ENCODE results near the gene EIF2D.
"Not testable (repeated sequence)": the region's sequence is repeated elsewhere in the genome, so short reads cannot be mapped to it uniquely, and the experiment has no call there.

EIF2D gene

GRCh38 chr1:206635978-206636345 lies 23.7 kb upstream of the EIF2D start:
- DNase-seq (ENCODE audit: low read depth) = no peak
- H3K4me3 ChIP-seq (ENCODE audit: low read length) = peak overlapping the region; percentile 79
- TF ChIP-seq, protein P1, sequence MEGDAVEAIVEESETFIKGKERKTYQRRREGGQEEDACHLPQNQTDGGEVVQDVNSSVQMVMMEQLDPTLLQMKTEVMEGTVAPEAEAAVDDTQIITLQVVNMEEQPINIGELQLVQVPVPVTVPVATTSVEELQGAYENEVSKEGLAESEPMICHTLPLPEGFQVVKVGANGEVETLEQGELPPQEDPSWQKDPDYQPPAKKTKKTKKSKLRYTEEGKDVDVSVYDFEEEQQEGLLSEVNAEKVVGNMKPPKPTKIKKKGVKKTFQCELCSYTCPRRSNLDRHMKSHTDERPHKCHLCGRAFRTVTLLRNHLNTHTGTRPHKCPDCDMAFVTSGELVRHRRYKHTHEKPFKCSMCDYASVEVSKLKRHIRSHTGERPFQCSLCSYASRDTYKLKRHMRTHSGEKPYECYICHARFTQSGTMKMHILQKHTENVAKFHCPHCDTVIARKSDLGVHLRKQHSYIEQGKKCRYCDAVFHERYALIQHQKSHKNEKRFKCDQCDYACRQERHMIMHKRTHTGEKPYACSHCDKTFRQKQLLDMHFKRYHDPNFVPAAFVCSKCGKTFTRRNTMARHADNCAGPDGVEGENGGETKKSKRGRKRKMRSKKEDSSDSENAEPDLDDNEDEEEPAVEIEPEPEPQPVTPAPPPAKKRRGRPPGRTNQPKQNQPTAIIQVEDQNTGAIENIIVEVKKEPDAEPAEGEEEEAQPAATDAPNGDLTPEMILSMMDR (conservative IDR thresholded peaks at IDR 0.05; ENCODE audit: low read length) = no peak

DNA sequence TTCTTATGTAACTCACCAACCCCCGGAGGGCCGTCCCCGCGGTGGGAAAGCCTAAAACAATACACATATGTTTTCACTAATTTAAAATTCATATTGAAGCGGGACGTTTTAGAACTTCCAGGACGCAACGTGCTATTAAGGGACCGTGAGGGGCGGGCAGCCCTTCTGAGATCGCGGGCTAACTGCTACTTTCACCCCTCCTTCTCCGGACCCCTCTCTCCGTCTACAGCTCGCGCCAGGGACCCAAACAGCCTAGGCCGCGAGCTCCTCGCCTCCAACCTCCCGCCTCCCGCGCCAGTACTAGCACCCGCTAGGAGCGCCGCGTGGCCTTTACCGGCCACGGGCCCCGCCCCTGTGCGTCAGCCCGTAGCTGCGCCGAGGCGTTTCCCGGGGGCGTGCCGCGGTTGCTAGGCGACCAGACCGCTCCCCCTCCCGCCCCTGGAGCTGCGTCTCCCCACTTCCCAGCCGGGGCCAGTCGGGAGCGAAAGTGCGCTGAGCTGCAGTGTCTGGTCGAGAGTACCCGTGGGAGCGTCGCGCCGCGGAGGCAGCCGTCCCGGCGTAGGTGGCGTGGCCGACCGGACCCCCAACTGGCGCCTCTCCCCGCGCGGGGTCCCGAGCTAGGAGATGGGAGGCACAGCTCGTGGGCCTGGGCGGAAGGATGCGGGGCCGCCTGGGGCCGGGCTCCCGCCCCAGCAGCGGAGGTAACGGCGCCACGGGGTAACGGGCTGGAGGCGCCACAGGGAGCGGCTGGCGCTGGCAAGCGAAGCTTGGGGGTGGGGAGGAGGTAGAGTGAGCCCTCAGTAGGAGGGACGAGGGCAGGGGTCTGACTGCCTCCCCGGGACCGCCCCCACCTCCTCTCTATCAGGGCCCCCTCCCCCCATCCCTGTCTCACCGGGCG lies 23.1 kb upstream of the EIF2D start, which contains the start of gene DYRK3:
Gene DYRK3, plus strand, starts transcription at position 457 of the 898 bp plus-strand sequence. Its CDS starts 168 bp downstream, at position 625.
- peak; percentile 92 for DNase-seq (ENCODE audit: low read depth)
- TF ChIP-seq, protein P1 (conservative IDR thresholded peaks at IDR 0.05; ENCODE audit: low read length) = peak; percentile 8; the same call in 1 of the 2 replicates
- H3K4me3 ChIP-seq (ENCODE audit: low read length) = peak within 1 kb of the TSS; percentile 79

- peak overlapping the region; percentile 79 for H3K4me3 ChIP-seq (ENCODE audit: low read length)
- DNase-seq (ENCODE audit: low read depth) = peak; percentile 88
Measured at GRCh38 chr1:206634365-206635079, 22.3 kb upstream of the EIF2D start.

DNA sequence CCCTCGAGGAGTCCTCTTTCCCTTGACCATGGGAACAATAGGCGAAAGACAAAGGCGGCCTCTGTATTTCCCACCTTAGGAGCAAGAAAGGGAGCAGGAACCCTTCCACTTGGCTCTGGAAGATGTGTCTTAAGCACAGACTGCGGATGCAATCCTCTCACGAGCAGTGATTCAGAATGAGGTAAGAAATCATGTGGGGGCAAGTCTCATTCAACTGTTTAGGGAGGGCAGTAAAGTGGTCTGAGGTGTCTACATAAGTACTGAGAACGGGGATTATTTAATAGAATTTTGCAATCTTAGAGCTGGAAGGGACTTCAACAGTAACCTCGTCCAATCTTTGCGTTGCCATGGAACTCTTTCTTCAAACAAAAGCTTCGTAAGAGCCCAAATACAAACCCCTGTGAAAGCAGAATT lies 21.4 kb upstream of the EIF2D start:
- peak; percentile 90 for DNase-seq (ENCODE audit: low read depth)
- TF ChIP-seq, protein P1 (conservative IDR thresholded peaks at IDR 0.05; ENCODE audit: low read length) = no peak
- no peak overlapping the region for H3K4me3 ChIP-seq (ENCODE audit: low read length)

More at GRCh38 chr1:206634365-206635079, 22.3 kb upstream of the EIF2D start:
- TF ChIP-seq, protein P1 (conservative IDR thresholded peaks at IDR 0.05; ENCODE audit: low read length) = peak; percentile 88

DNA sequence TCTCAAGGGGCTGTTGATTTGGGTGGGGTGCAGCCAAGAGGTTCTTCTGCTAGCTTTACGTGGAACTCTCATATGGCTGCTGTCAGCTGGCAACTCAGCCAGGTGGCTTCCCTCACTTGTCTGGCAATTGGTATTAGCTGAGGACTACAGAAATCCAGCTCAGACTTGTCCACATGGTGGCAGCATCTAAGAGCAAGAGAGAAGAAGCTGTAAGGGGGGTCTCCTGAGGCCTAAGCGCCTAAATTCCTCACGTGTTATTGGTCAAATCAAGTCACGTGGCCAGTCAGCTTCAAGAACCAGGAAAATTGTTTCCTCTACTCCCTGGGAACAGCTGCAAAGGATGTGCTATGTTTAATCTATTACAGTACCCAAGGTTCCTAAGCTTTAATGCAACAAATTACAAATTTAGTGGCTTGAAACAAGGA lies 18.8 kb upstream of the EIF2D start:
- no peak overlapping the region for H3K4me3 ChIP-seq (ENCODE audit: low read length)
- TF ChIP-seq, protein P1 (conservative IDR thresholded peaks at IDR 0.05; ENCODE audit: low read length) = peak; percentile 60
- peak; percentile 85 for DNase-seq (ENCODE audit: low read depth)

DNA sequence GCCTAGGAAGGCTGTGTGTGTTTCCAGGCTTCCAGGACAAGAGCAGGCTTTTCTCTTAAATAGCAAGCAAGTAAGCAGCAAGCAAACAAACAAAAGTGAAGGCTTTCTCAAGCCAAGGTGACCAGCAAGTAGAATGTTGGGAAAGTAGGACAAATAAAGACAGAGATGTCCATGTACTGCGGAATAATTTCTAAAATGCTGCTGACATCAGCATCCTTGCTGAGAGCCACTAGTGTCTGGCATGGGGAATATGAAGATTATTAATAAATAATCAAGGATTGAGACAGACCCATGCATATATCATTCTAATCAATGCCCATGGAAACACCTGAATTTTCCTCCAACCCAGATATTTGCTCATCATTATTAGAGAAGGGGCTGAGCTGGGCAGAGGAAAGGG lies 16.7 kb upstream of the EIF2D start:
- no peak overlapping the region for H3K4me3 ChIP-seq (ENCODE audit: low read length)
- DNase-seq (ENCODE audit: low read depth) = no peak
- TF ChIP-seq, protein P1 (conservative IDR thresholded peaks at IDR 0.05; ENCODE audit: low read length) = no peak

- not testable (repeated sequence) for H3K4me3 ChIP-seq (ENCODE audit: low read length); DNase-seq (ENCODE audit: low read depth)
Measured at GRCh38 chr1:206626396-206626795, 14.1 kb upstream of the EIF2D start.

Data from AG10803 (cell line).